HG02763 (cell line): ENCODE results near the gene GNPAT.

Experiments used
- ATAC-seq: cut with Tn5 transposase; IDR thresholded peaks from one replicate; pipeline ENCODE4 v1.9.1; 2021; ENCODE audit warnings: mild to moderate bottlenecking, moderate library complexity; ENCODE audit not compliant: unreplicated experiment

The GNPAT gene

DNA sequence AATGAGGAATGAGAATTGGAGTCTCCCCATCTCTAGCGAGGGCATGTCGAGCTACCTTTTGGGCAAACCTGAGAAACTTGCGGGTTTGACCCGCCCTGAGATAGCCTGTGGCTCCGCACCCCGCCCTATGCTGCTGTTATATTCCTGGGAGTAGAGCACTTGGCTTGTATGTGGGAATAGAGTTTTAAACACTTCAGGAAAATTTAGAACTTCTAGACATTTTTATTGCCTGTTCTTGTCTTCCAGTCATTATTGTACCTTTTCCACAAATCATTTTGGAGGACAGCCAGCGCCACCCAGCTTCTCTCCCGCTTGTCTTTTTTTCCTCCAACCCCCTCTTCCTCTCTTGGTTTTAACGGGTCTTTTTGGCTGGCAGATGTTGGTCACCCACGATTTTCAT is 738 bp downstream of the GNPAT start:
- peak; percentile 28 for ATAC-seq

GRCh38 chr1:231242516-231243198 is 1.6 kb downstream of the GNPAT start:
- ATAC-seq, result no peak

GRCh38 chr1:231248778-231249177 is 7.8 kb downstream of the GNPAT start:
- ATAC-seq, result no peak

DNA sequence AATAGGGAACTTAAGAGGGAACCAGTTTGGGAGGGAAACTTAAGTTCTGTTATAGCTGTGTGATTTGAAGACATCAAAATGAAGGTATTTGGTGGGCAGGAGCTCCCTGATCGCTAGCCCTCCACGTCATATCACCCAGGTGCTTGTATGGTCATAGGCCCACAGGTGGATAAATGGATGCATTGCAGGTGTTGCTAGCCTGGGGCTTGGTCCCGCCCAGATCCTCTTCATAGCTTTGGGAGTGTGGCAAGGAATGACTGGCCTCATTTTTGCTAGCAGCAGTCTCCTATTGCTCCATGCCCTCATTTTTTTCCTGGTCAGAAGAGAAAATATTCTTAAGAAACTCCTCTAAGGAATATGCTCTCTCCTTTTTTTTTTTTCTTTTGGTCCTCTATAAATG is 11.3 kb downstream of the GNPAT start:
- no peak for ATAC-seq

DNA sequence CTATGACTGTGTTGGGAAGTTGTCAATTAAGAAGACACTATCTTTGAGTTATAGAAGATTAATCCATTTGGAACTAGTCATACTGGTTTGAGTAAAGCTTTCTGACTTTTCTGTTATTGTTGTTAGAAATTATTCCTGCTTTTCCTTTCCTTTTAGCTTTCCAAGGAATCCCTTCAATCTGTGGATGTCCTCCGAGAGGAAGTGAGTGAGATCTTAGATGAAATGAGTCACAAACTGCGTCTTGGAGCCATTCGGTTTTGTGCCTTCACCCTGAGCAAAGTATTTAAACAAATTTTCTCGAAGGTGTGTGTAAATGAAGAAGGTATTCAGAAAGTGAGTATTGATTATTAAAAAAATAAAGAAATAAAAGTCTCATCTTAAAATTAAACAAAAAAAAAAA is 19.3 kb downstream of the GNPAT start:
- no peak for ATAC-seq

GRCh38 chr1:231264642-231265041 is 23.6 kb downstream of the GNPAT start:
- ATAC-seq, result no peak

DNA sequence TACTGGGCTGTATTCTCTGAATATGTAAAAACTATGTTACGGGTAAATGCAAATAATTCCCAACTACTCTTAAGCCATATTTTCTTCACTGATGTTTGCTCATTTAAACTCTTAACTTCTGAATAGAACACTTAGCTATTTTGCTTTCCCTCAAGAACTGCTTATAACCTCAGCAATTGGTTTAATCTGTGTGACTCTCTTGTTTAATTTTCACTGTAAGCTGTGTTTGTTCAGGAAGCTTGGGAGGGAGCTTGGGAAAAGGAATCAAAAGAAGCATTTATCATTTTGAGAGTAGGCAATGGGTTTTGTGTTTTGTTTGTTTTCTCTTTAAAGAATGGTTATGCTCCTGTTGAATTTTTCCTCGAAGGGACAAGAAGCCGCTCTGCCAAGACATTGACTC is 24.4 kb downstream of the GNPAT start:
- no peak for ATAC-seq

- ATAC-seq, result no peak
Observed at GRCh38 chr1:231266811-231267322, 25.9 kb downstream of the GNPAT start.

DNA sequence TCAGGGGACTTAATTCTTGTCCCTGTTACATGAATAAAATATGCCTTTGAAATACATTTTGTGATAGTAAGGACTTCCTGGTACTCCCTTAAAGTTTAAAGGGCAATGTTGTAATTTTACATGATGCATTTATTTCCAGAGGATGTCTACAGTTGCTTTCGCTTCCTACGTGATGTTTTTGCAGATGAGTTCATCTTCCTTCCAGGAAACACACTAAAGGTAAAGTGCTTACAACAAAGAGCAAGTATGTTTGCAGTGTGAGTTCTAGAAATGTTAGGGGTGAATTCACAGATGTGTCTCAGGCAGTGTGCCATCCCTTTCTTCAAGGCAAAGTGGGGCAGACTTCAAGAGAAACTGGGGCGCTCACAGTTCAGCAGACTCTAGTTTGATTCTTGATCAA is 31.2 kb downstream of the GNPAT start:
- ATAC-seq, result no peak

DNA sequence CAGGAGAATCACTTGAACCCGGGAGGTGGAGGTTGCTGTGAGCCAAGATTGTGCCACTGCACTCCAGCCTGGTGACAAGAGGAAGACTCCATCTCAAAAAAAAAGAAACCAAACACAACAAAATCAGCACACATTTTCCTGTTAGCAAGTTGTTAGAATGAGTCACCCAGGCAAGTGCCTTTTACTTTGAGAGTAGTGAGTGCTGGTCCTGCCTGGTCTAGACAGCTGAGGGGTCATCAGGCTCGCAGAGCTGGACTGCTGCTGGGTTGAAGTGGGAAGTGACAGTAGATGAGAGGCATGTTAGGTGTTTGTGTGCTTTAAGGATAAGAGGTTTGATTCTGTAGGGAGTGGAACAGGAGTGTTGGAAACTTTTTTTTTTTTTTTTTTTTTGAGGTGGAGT is 31.9 kb downstream of the GNPAT start:
- ATAC-seq, result no peak

- no peak for ATAC-seq
Observed at GRCh38 chr1:231274119-231274825, 33.3 kb downstream of the GNPAT start.

DNA sequence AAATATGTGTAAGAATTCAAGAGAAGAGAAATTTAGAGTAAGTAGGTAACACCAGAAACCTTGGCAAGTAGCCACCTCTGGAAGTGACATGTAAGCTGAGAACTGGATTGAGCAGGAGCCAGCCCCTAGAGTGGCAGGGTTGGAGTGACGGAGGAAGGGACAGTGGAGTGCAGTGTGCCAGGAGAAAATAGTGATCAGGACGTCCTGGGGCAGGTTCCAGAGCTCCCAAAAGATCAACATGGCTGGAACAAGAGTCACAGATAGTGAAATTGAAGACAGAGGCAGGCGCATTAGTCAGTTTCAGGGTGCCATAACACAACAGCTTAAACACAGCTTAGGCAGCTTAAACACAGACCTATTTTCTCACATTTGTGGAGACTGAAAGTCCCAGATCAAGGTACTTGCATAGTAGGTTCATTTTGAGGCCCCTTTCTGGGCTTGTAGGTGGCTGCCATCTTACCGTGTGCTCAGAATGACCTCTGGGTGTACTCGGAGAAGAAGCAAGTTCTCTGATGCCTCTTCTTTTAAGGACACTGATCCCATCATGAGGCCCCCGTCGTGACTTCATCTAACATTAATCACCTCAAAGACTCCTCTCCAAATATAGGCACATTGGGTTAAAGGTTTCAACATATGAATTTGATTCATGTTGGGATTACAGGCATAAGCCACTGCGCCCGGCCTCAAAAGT is 37.2 kb downstream of the GNPAT start:
- no peak for ATAC-seq

DNA sequence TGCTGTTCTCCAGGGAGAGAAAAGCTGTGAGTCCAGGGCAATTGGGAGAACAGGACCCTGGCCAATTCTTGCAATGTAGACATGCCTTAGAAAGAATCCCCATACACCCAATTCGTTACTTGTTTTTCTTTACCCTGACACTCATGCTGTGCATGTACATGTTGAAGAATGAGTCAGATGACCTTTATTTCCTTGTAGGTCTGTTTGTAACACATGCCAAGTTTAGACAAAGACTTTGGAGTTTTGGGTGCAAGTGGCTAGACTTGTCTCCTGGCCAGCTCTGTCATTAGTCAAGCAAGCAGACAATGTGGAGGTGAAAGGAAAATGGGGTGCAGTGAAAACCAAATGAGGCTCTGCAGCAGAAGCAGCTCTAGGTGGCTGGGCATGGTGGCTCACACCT is 38.1 kb downstream of the GNPAT start:
- no peak for ATAC-seq

DNA sequence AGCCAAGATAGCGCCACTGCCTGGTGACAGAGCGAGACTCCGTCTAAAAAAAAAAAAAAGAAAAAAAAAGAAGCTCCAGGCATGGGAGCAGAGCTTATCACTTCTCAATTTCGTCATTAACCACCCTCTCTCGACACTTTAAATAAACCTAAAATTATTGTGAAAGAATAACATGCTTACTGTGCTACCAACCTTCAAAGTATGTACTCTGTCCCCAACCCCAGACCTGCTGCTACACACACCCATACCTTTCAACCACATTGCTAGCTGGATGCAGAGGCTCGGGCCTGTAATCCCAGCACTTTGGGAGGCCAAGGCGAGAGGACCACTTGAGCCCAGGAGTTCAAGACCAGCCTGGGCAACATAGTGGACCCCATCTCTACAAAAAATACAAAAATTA is 38.7 kb downstream of the GNPAT start:
- no peak for ATAC-seq

DNA sequence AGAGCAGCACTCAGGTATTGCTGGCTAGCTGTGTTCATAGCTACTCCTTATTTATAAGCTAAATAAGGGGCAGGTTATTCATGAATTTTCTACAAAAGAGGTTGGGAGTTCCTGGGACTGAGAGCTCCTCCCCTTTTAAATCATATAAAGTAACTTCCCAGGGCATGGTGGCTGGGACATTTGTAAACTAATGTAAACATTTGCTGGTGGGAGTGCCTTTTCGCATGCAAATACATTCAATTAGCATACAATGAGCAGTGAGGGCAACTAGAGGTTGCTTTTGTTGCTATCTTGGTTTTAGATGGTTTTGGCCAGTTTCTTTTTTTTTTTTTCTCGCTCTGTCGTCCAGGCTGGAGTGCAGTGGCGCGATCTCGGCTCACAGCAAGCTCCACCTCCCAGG is 43.4 kb downstream of the GNPAT start:
- no peak for ATAC-seq

- ATAC-seq, result no peak
Observed at GRCh38 chr1:231286603-231287002, 45.6 kb downstream of the GNPAT start.

GRCh38 chr1:231295938-231296337 is 54.9 kb downstream of the GNPAT start:
- ATAC-seq, result no peak

GRCh38 chr1:231301990-231302389 is 61.0 kb downstream of the GNPAT start:
- no peak for ATAC-seq

GRCh38 chr1:231310391-231310934 is 69.5 kb downstream of the GNPAT start:
- no peak for ATAC-seq

GRCh38 chr1:231311720-231312431 is 70.9 kb downstream of the GNPAT start:
- no peak for ATAC-seq

- ATAC-seq, result no peak
Observed at GRCh38 chr1:231312432-231312788, 71.4 kb downstream of the GNPAT start.
